Activated naive CD4-positive, alpha-beta T cell treated with anti-CD3 and anti-CD28 coated beads for 36 hours (primary cell): ENCODE measurements around the gene TFPT. TPM values are rescaled to one million over a fixed set of nuclear protein-coding genes. Genes with fewer than 3 reads are reported as not detected.

Experiments
- CTCF ChIA-PET: fragments of 350-600 bp; sonication (Branson Sonifier 250); formaldehyde crosslinking; loops from one replicate; lab custom pipeline; 2021; ENCODE audit warnings: antibody characterized with exemption; lab: Charles Lee
- DNase-seq: peaks from one replicate; pipeline ENCODE4 v3.0.0-alpha.2; 2020
- H3K27ac Mint-ChIP-seq: one replicate; pipeline ENCODE4 v1.8.0; 2021; ENCODE audit warnings: mild to moderate bottlenecking, mixed read lengths
- H3K27me3 Mint-ChIP-seq: one replicate; pipeline ENCODE4 v1.8.0; 2021; ENCODE audit warnings: low read depth, mixed read lengths
- H3K36me3 Mint-ChIP-seq: one replicate; pipeline ENCODE4 v1.8.0; 2021; ENCODE audit warnings: low read depth, mixed read lengths
- H3K4me1 Mint-ChIP-seq: one replicate; pipeline ENCODE4 v1.8.0; 2021; ENCODE audit warnings: low read depth, mixed read lengths
- H3K4me3 Mint-ChIP-seq: one replicate; pipeline ENCODE4 v1.8.0; 2021; ENCODE audit warnings: mild to moderate bottlenecking, moderate library complexity, mixed read lengths
- H3K9me3 Mint-ChIP-seq: one replicate; pipeline ENCODE4 v1.8.0; 2021; ENCODE audit warnings: mixed read lengths
- intact Hi-C: fragments of 100-400 bp; cut with micrococcal nuclease; formaldehyde crosslinking; loops from one replicate; pipeline ENCODE4 v1.15.1; 2023
- total RNA-seq, 2 experiments: library from RNA; stranded (reverse); gene quantifications; one replicate each; pipeline ENCODE4 v1.2.3, GENCODE V29; 2021

Gene TFPT
- total RNA-seq, 2 experiments from 2014 or later: 17.0 to 17.3 TPM

- intact Hi-C loops: no loop called here
- H3K27me3 Mint-ChIP-seq: peaks cover 1% of the 10 kb centered on the region
- H3K4me1 Mint-ChIP-seq: no peaks in the 10 kb centered on the region
- peaks cover 1% of the 10 kb centered on the region for H3K36me3 Mint-ChIP-seq
- no peak overlapping the region for H3K27ac Mint-ChIP-seq
- no peak overlapping the region for H3K4me3 Mint-ChIP-seq
- CTCF ChIA-PET: no interaction called here
- no peak for DNase-seq
- H3K9me3 Mint-ChIP-seq: peaks cover 6% of the 10 kb centered on the region
These were observed 31.0 kb downstream of the TFPT start for GRCh38 chr19:54084410-54084809.

- H3K27ac Mint-ChIP-seq: no peak within 1 kb of the TSS
- H3K4me3 Mint-ChIP-seq: no peak within 1 kb of the TSS
- no peak for DNase-seq
- intact Hi-C loops: no loop called here
- H3K4me1 Mint-ChIP-seq: no peaks in the 10 kb centered on the region
- H3K36me3 Mint-ChIP-seq: peaks cover 1% of the 10 kb centered on the region
- H3K27me3 Mint-ChIP-seq: peaks cover 1% of the 10 kb centered on the region
- peaks cover 6% of the 10 kb centered on the region for H3K9me3 Mint-ChIP-seq
- CTCF ChIA-PET: no interaction called here
These were observed 34.4 kb downstream of the TFPT start, which contains the start of gene TARM1 for GRCh38 chr19:54081032-54081431. Gene TARM1, minus strand, starts transcription at chr19:54081365. Its CDS starts 25 bp downstream, at chr19:54081340.

GRCh38 chr19:54077334-54077733 is 38.1 kb downstream of the TFPT start:
- Mint-ChIP-seq H3K9me3 (peaks cover 3% of the 10 kb centered on the region), H3K27me3 (no peaks in the 10 kb centered on the region), H3K27ac (no peak overlapping the region), H3K36me3 (peaks cover 1% of the 10 kb centered on the region), H3K4me3 (no peak overlapping the region), H3K4me1 (no peaks in the 10 kb centered on the region)
- no peak for DNase-seq
- CTCF ChIA-PET: no interaction called here
- intact Hi-C loops: no loop called here

GRCh38 chr19:54074851-54075250 is 40.6 kb downstream of the TFPT start:
- H3K27ac Mint-ChIP-seq: no peak overlapping the region
- intact Hi-C loops: no loop called here
- peaks cover 3% of the 10 kb centered on the region for H3K27me3 Mint-ChIP-seq
- H3K9me3 Mint-ChIP-seq: no peaks in the 10 kb centered on the region
- CTCF ChIA-PET: no interaction called here
- DNase-seq: no peak
- no peak overlapping the region for H3K4me3 Mint-ChIP-seq
- H3K4me1 Mint-ChIP-seq: no peaks in the 10 kb centered on the region
- H3K36me3 Mint-ChIP-seq: peaks cover 1% of the 10 kb centered on the region

GRCh38 chr19:54073829-54074228 is 41.6 kb downstream of the TFPT start:
- H3K4me3 Mint-ChIP-seq: no peak overlapping the region
- CTCF ChIA-PET: no interaction called here
- peaks cover 3% of the 10 kb centered on the region for H3K27me3 Mint-ChIP-seq
- no peak for DNase-seq
- intact Hi-C loops: no loop called here
- no peaks in the 10 kb centered on the region for H3K4me1 Mint-ChIP-seq
- no peak overlapping the region for H3K27ac Mint-ChIP-seq
- H3K36me3 Mint-ChIP-seq: no peaks in the 10 kb centered on the region
- H3K9me3 Mint-ChIP-seq: no peaks in the 10 kb centered on the region

GRCh38 chr19:54069470-54069869 is 46.0 kb downstream of the TFPT start:
- CTCF ChIA-PET: no interaction called here
- DNase-seq: no peak
- H3K27me3 Mint-ChIP-seq: peaks cover 7% of the 10 kb centered on the region
- H3K9me3 Mint-ChIP-seq: no peaks in the 10 kb centered on the region
- no peak overlapping the region for H3K27ac Mint-ChIP-seq
- no peaks in the 10 kb centered on the region for H3K4me1 Mint-ChIP-seq
- no peak overlapping the region for H3K4me3 Mint-ChIP-seq
- H3K36me3 Mint-ChIP-seq: no peaks in the 10 kb centered on the region
- intact Hi-C loops: no loop called here

- intact Hi-C loops: no loop called here
- DNase-seq: no peak
- Mint-ChIP-seq H3K4me3 (no peak within 1 kb of the TSS), H3K36me3 (no peaks in the 10 kb centered on the region), H3K9me3 (no peaks in the 10 kb centered on the region), H3K4me1 (no peaks in the 10 kb centered on the region), H3K27ac (no peak within 1 kb of the TSS), H3K27me3 (peaks cover 11% of the 10 kb centered on the region)
- CTCF ChIA-PET: interaction anchor here (0.6 kb wide), 1 partner anchor 288 kb away, joined by 8 read pairs; no protein-coding TSS in a partner anchor
These were observed 51.9 kb downstream of the TFPT start, which contains the start of gene VSTM1 for GRCh38 chr19:54063350-54064116. Gene VSTM1, minus strand, starts transcription at chr19:54063897. Its CDS starts 120 bp downstream, at chr19:54063777.

GRCh38 chr19:54062643-54063042 is 52.8 kb downstream of the TFPT start:
- Mint-ChIP-seq H3K4me1 (no peaks in the 10 kb centered on the region), H3K27me3 (peaks cover 11% of the 10 kb centered on the region), H3K4me3 (no peak overlapping the region), H3K27ac (no peak overlapping the region), H3K9me3 (no peaks in the 10 kb centered on the region), H3K36me3 (no peaks in the 10 kb centered on the region)
- no peak for DNase-seq
- CTCF ChIA-PET: interaction anchor here (0.6 kb wide), 1 partner anchor 287 kb away, joined by 8 read pairs; no protein-coding TSS in a partner anchor
- intact Hi-C loops: no loop called here

Other genes with a start within 250 kb of the TFPT start
- gene MYADM, start 247.8 kb downstream of the TFPT start, total RNA-seq: 10 to 100 TPM; 13.6 to 13.9 TPM
- not detected for gene PRKCG, start 233.5 kb downstream of the TFPT start, total RNA-seq
- not detected for gene CACNG7, start 206.4 kb downstream of the TFPT start, total RNA-seq
- gene CACNG8, start 152.7 kb downstream of the TFPT start, total RNA-seq: not detected
- not detected for gene CACNG6, start 124.0 kb downstream of the TFPT start, total RNA-seq
- gene VSTM1, start 51.8 kb downstream of the TFPT start, total RNA-seq: not detected
- gene TARM1, start 34.3 kb downstream of the TFPT start, total RNA-seq: not detected
- gene OSCAR, start 14.9 kb downstream of the TFPT start, total RNA-seq: under 1 TPM; 0.17 to 0.36 TPM
- gene NDUFA3, start 12.8 kb downstream of the TFPT start, total RNA-seq: 100 to 1,000 TPM; 110 to 120 TPM
- 10 to 100 TPM; 67.5 to 71.8 TPM for gene PRPF31, start 97 bp upstream of the TFPT start, total RNA-seq
- gene CNOT3, start 22.1 kb upstream of the TFPT start, total RNA-seq: 10 to 100 TPM; 50.4 to 58.3 TPM
- gene LENG1, start 44.1 kb upstream of the TFPT start, total RNA-seq: 1 to 10 TPM; 4.7 to 5.6 TPM
- under 1 TPM in 1 of 2 experiments, not detected in 1; 0.24 TPM for gene TMC4, start 57.5 kb upstream of the TFPT start, total RNA-seq
- gene MBOAT7, start 73.9 kb upstream of the TFPT start, total RNA-seq: 10 to 100 TPM; 33.7 to 36.1 TPM
- 1 to 10 TPM; 8.0 to 8.5 TPM for gene TSEN34, start 75.7 kb upstream of the TFPT start, total RNA-seq
- 1,000 to 10,000 TPM; 1,883 to 1,912 TPM for gene RPS9, start 85.2 kb upstream of the TFPT start, total RNA-seq
- gene LILRB3, start 107.3 kb upstream of the TFPT start, total RNA-seq: not detected
- gene LILRA6, start 127.1 kb upstream of the TFPT start, total RNA-seq: not detected
- not detected for gene LILRB5, start 141.6 kb upstream of the TFPT start, total RNA-seq
- not detected for gene LILRB2, start 165.5 kb upstream of the TFPT start, total RNA-seq
- gene LILRA5, start 197.5 kb upstream of the TFPT start, total RNA-seq: not detected
- not detected for gene LILRA4, start 223.5 kb upstream of the TFPT start, total RNA-seq
- 1 to 10 TPM; 5.2 to 5.7 TPM for gene LAIR1, start 249.3 kb upstream of the TFPT start, total RNA-seq